Ureter (tissue), 1 donor: ENCODE measurements around the gene DUOX1. TPM values are rescaled to one million over a fixed set of nuclear protein-coding genes. Genes with fewer than 3 reads are reported as not detected.

Source experiments
- DNase-seq: peaks from one replicate; pipeline ENCODE4 v3.0.0-alpha.2; 2020; ENCODE audit warnings: low spot score
- total RNA-seq: library from RNA; stranded (reverse); gene quantifications from one replicate; pipeline ENCODE4 v1.2.4, GENCODE V29; 2023
- donor health status: DM: yes; HTN: yes; CAD: no.

DUOX1 gene
- total RNA-seq, 1 donor from 2014 or later = 85.5 TPM

GRCh38 chr15:45143056-45143455 is 13.3 kb downstream of the DUOX1 start:
- DNase-seq = no peak

DNA sequence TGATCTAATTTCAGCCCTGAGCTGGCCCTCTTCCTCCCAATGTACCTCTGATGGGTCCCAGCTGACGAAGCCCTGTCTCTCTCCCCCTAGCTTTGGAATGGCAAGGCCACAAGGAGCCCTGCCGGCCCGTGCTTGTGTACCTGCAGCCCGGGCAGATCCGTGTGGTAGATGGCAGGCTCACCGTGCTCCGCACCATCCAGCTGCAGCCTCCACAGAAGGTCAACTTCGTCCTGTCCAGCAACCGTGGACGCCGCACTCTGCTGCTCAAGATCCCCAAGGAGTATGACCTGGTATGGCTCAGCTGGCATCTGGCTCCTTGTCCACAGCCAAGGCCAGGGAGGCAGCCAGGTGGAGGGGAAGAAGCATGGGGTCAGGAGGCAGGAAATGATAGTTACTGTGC is 14.2 kb downstream of the DUOX1 start:
- no peak for DNase-seq

DNA sequence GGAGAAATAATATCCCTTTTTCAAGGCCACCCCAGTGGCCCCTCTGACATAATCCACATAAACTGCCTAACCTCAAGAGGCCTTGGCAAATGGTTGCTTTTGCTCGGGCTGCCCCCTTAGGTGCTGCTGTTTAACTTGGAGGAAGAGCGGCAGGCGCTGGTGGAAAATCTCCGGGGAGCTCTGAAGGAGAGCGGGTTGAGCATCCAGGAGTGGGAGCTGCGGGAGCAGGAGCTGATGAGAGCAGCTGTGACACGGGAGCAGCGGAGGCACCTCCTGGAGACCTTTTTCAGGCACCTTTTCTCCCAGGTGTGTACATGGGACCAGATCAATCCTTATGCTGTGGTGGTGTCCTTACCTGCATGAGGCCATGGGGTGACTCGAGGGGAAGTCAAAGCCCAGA is 15.0 kb downstream of the DUOX1 start:
- no peak for DNase-seq

DNA sequence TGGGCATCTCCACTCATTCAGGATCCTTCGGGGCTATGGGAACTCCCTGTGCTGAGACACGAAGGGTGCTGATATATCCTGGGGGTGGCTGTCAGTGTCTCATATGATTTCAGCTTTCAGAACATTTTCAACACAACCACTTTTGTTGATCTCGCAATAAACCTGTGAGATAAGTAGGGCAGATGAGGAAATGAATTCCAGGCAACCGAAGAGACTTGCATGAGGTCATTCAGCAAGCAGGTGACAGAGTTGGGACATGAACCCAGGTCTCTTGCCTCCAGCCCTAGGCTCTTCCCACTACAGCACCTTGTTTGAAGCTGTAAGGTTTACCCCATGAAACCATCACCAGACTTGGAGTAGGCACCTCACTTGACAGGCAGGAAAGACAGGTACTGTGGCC is 16.6 kb downstream of the DUOX1 start:
- DNase-seq = no peak

DNA sequence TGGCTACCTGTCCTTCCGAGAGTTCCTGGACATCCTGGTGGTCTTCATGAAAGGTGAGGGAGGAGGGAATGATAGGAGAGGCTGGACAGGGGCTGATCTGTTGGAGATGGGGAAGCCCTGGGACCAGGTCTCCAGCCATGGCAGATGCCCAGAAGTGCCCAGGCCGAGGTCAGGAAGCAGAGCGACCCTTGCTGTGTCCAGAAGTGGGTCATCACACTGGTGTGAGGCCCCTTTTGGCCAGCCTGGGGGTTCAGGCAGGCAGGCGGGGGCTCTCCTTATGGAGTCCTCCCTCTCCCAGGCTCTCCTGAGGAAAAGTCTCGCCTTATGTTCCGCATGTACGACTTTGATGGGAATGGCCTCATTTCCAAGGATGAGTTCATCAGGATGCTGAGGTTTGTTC is 17.8 kb downstream of the DUOX1 start:
- DNase-seq = no peak

DNA sequence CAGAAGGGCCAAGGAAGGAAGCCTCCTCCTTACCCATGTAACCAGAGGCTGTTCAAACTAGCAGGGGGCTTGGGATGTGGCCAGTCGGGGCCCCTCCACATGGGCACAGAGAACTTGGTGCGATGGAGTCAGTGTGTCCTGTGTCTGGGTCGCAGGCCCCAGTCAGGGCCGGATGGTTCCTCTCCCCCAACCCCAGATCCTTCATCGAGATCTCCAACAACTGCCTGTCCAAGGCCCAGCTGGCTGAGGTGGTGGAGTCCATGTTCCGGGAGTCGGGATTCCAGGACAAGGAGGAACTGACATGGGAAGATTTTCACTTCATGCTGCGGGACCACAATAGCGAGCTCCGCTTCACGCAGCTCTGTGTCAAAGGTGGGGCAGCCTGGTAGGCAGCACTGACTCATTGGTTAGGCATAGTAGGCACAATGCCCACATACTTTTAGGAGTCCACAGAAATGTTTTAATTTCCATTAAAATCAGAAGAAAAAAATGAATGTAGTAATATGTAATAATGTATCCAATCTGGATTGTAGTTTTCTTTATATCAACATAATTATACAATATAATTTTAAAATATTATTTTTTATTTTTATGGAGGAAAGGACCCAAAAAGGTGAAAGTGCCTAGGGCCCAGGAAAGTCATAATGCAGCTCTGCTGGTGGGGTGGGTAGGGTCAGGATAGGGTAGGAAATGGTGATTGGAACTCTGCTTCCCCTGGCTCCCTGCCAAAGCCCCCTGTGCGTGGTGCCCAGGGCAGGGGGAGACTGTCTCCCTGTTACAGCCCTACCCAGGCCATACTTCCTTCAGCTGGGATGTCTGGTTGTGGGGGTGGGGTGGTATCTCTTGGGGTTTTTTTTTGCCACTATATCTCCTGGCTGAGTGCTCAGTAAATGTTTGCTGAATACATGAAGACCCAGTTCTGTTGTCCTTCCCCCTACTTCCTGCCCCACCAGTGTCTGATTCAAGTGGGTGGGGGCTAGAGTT is 18.6 kb downstream of the DUOX1 start:
- no peak for DNase-seq

GRCh38 chr15:45149060-45149459 is 19.3 kb downstream of the DUOX1 start:
- DNase-seq = no peak

DNA sequence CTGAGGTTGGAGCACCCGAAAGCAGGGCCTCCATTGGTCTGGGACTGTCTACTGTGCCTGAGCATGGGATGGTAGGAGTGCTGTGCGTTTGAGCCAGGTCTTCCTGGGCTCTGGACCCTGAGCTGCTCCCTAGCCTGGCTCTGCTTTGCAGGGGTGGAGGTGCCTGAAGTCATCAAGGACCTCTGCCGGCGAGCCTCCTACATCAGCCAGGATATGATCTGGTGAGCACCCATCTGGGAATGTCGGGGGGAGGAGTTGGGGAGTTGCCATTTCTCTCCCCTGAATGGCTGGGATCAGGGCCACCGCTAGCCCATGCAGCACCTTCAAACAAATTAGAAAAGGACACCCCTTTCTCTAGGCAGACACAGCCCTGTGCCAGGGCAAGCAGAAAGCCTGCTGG is 20.7 kb downstream of the DUOX1 start:
- no peak for DNase-seq

- DNase-seq = no peak
Observed at GRCh38 chr15:45150997-45151396, 21.2 kb downstream of the DUOX1 start.

GRCh38 chr15:45151998-45152828 is 22.4 kb downstream of the DUOX1 start:
- no peak for DNase-seq

DNA sequence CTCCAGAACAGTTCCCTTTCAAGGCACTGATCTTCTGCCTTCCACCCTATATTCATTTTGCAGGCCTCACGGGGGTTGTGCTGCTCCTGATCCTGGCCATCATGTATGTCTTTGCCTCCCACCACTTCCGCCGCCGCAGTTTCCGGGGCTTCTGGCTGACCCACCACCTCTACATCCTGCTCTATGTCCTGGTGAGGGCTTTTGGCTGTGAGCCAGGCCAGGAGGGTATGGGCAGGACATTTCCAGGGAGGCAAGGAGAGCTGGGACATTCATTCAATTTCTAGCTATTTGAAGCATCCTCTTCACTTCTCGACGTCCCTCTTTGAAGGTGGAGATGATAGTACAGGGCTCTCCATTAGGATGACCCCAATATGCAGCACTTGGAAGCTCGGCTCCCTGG is 25.9 kb downstream of the DUOX1 start:
- no peak for DNase-seq

- DNase-seq = no peak
Observed at GRCh38 chr15:45156744-45157455, 27.1 kb downstream of the DUOX1 start.

- DNase-seq = no peak
Observed at GRCh38 chr15:45157974-45158373, 28.2 kb downstream of the DUOX1 start.

DNA sequence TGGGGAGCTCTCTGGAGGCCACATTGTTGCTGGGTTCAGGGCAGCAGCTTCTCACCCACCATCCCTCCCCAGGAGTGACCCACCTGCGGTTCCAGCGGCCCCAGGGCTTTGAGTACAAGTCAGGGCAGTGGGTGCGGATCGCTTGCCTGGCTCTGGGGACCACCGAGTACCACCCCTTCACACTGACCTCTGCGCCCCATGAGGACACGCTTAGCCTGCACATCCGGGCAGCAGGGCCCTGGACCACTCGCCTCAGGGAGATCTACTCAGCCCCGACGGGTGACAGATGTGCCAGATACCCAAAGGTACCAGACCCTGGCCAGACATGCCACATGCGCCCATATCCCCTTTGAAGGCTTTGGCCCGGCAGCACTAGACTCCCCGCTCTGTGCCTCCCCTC is 31.9 kb downstream of the DUOX1 start:
- DNase-seq = no peak

GRCh38 chr15:45162771-45163507 is 33.1 kb downstream of the DUOX1 start:
- DNase-seq = peak; percentile 79

DNA sequence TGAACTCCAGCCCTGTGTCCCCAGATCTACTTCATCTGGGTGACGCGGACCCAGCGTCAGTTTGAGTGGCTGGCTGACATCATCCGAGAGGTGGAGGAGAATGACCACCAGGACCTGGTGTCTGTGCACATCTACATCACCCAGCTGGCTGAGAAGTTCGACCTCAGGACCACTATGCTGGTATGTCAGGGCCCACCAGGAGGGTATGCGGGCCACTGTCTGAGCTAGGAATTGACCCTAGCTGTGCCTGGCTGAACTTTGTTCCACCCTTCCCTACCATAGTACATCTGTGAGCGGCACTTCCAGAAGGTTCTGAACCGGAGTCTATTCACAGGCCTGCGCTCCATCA is 33.7 kb downstream of the DUOX1 start:
- DNase-seq = no peak

- DNase-seq = no peak
Observed at GRCh38 chr15:45164914-45165313, 35.1 kb downstream of the DUOX1 start.

- DNase-seq = no peak
Observed at GRCh38 chr15:45165536-45165935, 35.7 kb downstream of the DUOX1 start.

DNA sequence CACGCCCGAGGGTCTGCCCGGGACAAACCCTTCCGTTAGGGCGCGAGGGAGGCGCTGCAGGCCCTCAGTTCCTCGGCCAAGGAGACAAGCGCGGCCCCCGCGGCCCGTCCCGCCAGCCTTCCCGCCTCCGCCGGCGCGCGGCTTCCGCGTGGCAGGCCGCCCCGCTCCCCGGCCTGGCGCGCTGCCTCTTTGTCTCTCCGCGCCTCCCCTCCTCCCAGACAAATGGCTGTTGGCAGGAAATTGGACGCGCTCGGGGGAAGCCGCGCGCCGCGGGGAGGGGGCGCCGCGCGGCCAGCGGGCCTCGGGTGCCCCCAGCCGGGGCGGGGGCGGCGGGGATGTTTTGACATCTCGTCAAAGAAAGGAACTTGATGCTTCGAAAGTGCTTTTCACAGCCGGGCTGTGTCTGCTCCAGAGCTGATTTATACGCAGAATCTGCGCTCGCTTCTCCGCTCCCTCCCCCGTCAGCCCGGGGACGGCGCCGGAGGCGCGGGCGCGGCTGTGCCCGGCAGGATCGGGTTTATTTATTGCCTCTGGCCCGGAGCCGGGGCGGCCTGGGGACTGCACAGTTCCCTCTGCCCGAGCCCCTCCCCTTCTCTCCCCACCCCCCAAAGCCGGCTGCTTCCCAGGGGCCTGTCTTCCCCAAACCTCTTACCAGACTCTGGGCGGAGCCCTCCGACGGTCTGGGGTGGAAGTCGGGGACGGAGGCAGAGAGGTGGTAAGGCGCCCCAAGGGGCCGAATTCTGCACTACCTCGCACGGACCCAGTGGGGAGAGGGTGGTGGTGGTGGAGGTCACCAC is 37.2 kb downstream of the DUOX1 start:
- DNase-seq = peak; percentile 90

DNA sequence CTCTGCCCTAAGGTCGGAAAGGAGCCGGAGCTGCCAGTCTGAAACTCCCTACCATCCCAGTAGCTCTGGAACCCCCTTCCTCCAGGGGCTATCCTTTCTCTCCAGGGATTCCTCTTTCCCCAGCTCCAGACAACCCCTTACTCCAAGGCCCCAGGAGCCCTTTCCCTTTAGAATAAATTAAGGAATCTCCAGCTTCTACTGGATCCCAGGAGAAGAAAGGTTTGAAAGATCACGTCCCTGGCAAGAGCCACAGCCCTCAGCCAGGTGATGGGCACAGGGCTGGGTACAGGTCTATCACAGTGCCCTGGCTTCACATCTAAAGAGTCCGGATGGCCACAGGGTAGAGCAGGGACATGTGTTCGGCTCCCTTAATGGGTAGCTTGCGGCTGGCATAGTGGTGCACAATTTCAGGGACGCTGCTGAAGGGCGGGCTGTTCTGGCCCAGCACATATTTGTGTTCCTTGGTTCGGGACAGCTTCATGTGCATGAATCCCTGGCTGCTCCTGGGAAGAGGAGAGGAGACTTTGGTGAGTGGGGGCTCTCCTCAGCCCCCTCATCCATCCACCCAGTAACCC is 37.9 kb downstream of the DUOX1 start:
- no peak for DNase-seq
